ENCODE measurements around the gene UGT1A5. TPM values are rescaled to one million over a fixed set of nuclear protein-coding genes. Genes with fewer than 3 reads are reported as not detected.

The UGT1A5 gene
- 10 to 100 TPM in 2 of 4 donors, 1 to 10 TPM in 1, not detected in 1; 7.2 to 24.2 (median 15.0) TPM for total RNA-seq

DNA sequence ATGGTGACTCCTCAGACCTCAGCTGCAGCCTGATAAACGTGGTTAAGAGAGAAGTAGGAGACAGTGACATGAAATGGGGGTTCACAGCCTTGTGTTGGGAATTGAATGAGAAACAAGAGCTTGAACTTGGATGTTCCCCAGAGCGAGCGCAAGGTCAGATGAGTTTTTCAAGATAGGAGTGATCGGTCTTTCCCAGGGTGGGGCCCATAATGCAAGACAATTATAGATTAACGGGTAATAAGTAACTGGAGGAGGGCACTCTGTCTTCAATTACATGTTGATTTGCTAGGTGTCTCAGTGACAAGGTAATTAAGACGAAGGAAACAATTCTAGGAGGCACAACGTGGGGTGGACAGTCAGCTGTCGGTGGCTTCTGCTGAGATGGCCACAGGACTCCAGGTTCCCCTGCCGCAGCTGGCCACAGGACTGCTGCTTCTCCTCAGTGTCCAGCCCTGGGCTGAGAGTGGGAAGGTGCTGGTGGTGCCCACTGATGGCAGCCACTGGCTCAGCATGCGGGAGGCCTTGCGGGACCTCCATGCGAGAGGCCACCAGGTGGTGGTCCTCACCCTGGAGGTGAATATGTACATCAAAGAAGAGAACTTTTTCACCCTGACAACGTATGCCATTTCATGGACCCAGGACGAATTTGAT is at the start of gene UGT1A5:
Gene UGT1A5 (plus strand): TSS at position 297 of the 651 bp plus-strand sequence. CDS start 85 bp downstream, at position 382.
- Histone ChIP-seq H3K4me1 (no peaks in the 10 kb centered on the region), H3K27me3 (no peaks in the 10 kb centered on the region), H3K36me3 (no peaks in the 10 kb centered on the region), H3K27ac (peak within 1 kb of the TSS in 2 of 4 donors; percentile 11 to 78), H3K9me3 (no peaks in the 10 kb centered on the region), H3K4me3 (peak within 1 kb of the TSS in 1 of 4 donors; percentile 20)
- peak in 1 of 3 donors; percentile 60 for DNase-seq
- TF ChIP-seq POLR2A (IDR thresholded peaks at IDR 0.05) = peak; percentile 26 to 27
- TF ChIP-seq CTCF (IDR thresholded peaks at IDR 0.05) = no peak

GRCh38 chr2:233663911-233664310 is 48.8 kb upstream of the UGT1A5 start:
- no peaks in the 10 kb centered on the region for H3K36me3 ChIP-seq
- no peaks in the 10 kb centered on the region for H3K4me1 ChIP-seq
- TF ChIP-seq POLR2A (IDR thresholded peaks at IDR 0.05) (no peak), CTCF (IDR thresholded peaks at IDR 0.05) (no peak)
- no peaks in the 10 kb centered on the region for H3K27me3 ChIP-seq
- DNase-seq = no peak
- peaks cover 0 to 3% (median 0%) of the 10 kb centered on the region in 4 donors for H3K9me3 ChIP-seq
- no peak overlapping the region for H3K4me3 ChIP-seq
- no peak overlapping the region for H3K27ac ChIP-seq

DNA sequence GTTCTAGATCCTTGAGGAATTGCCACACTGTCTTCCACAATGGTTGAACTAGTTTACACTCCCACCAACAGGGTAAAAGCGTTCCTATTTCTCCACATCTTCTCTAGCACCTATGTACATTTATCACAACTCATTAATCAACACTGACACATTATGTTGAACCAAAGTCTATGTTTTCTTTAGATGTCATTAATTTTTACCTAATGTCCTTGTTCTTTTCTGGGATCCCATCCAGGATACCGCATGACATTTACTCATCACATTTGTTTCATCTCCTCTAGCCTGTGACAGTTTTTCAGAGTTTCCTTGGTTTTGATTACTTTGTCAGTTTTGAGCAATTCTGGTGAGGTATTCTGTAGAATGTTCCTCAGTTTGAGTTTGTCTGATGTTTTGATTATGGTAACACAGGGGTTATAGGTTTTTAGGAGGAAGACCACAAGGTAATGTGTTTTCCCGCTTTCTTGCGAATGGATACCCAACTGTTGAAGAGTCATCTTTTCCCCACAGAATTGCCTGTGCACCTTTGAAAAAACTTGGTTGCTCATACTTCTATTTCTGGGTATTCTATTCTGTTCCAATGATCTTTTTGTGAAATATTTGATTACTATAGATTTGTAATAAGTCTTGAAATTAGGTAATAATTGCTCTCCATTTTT is 44.0 kb upstream of the UGT1A5 start:
- Histone ChIP-seq H3K27ac (no peak overlapping the region), H3K4me3 (no peak overlapping the region), H3K4me1 (no peaks in the 10 kb centered on the region), H3K27me3 (no peaks in the 10 kb centered on the region), H3K36me3 (no peaks in the 10 kb centered on the region), H3K9me3 (peaks cover 0 to 3% (median 0%) of the 10 kb centered on the region in 4 donors)
- no peak for DNase-seq
- TF ChIP-seq POLR2A (IDR thresholded peaks at IDR 0.05) (no peak), CTCF (IDR thresholded peaks at IDR 0.05) (no peak)

- H3K27me3 ChIP-seq = no peaks in the 10 kb centered on the region
- TF ChIP-seq CTCF (IDR thresholded peaks at IDR 0.05) (no peak), POLR2A (IDR thresholded peaks at IDR 0.05) (no peak)
- no peak within 1 kb of the TSS for H3K4me3 ChIP-seq
- no peak within 1 kb of the TSS for H3K27ac ChIP-seq
- no peaks in the 10 kb centered on the region for H3K4me1 ChIP-seq
- no peak for DNase-seq
- peaks cover 0 to 3% (median 0%) of the 10 kb centered on the region in 4 donors for H3K9me3 ChIP-seq
- H3K36me3 ChIP-seq = no peaks in the 10 kb centered on the region
These were observed 41.2 kb upstream of the UGT1A5 start, which contains the start of gene UGT1A9 for GRCh38 chr2:233671290-233672161. TSS of gene UGT1A9 (plus strand) at chr2:233671898. CDS start at chr2:233671935, 37 bp downstream.

GRCh38 chr2:233672886-233673285 is 39.8 kb upstream of the UGT1A5 start:
- TF ChIP-seq CTCF (IDR thresholded peaks at IDR 0.05) = no peak
- TF ChIP-seq POLR2A (IDR thresholded peaks at IDR 0.05) = no peak
- H3K4me3 ChIP-seq = no peak overlapping the region
- no peak for DNase-seq
- no peak overlapping the region for H3K27ac ChIP-seq
- H3K27me3 ChIP-seq = no peaks in the 10 kb centered on the region
- no peaks in the 10 kb centered on the region for H3K36me3 ChIP-seq
- H3K9me3 ChIP-seq = peaks cover 0 to 3% (median 0%) of the 10 kb centered on the region in 4 donors
- H3K4me1 ChIP-seq = no peaks in the 10 kb centered on the region
